SJCRH30 (cell line): ENCODE measurements around the gene TMEM174. TPM values are rescaled to one million over a fixed set of nuclear protein-coding genes. Genes with fewer than 3 reads are reported as not detected.
"Not testable (repeated sequence)": the region's sequence is repeated elsewhere in the genome, so short reads cannot be mapped to it uniquely, and the experiment has no call there.

Experiments used
- DNase-seq, 2 experiments: peaks; one replicate each; pipeline ENCODE4 v3.0.0-alpha.2; 2015 to 2020
- H3K27ac ChIP-seq: fragments of 250-450 bp; sonication (Bioruptor Pico); 2 replicates; pipeline ENCODE4 v1.5.1; 2020; ENCODE audit warnings: mild to moderate bottlenecking, moderate library complexity
- H3K27me3 ChIP-seq: fragments of 250-450 bp; sonication (Bioruptor Pico); 2 replicates; pipeline ENCODE4 v1.5.1; 2020; ENCODE audit warnings: mild to moderate bottlenecking, moderate library complexity
- H3K36me3 ChIP-seq: fragments of 250-450 bp; sonication (Bioruptor Pico); 2 replicates; pipeline ENCODE4 v1.5.1; 2020; ENCODE audit warnings: mild to moderate bottlenecking, moderate library complexity
- H3K4me1 ChIP-seq: fragments of 250-450 bp; sonication (Bioruptor Pico); 2 replicates; pipeline ENCODE4 v1.5.1; 2020; ENCODE audit warnings: mild to moderate bottlenecking, moderate library complexity
- H3K4me3 ChIP-seq: fragments of 250-450 bp; sonication (Bioruptor Pico); 2 replicates; pipeline ENCODE4 v1.5.1; 2020; ENCODE audit warnings: mild to moderate bottlenecking, moderate library complexity
- H3K9me3 ChIP-seq: fragments of 250-450 bp; sonication (Bioruptor Pico); replicated peaks from 2 replicates; pipeline ENCODE4 v1.5.1; 2020; ENCODE audit warnings: mild to moderate bottlenecking, moderate library complexity
- total RNA-seq: library from RNA; depleted of rRNA; stranded (reverse); fragments of >200 nt; shearing (Covaris generic); gene quantifications from 2 replicates; pipeline ENCODE4 v1.2.3, GENCODE V29; 2014; rRNA removed

TMEM174 gene
- total RNA-seq, 1 experiment from 2014 or later = not detected

- DNase-seq = peak; percentile 78 to 87
- Histone ChIP-seq H3K4me1 (peaks cover 8% of the 10 kb centered on the region; the same call in 1 of the 2 replicates), H3K9me3 (peaks cover 3% of the 10 kb centered on the region; the same call in 1 of the 2 replicates), H3K27me3 (peaks cover 5% of the 10 kb centered on the region; the same call in 1 of the 2 replicates), H3K27ac (peak overlapping the region; percentile 22; the same call in 1 of the 2 replicates), H3K4me3 (peak overlapping the region; percentile 59), H3K36me3 (no peaks in the 10 kb centered on the region)
Measured at GRCh38 chr5:73215891-73216610, 43.1 kb downstream of the TMEM174 start.

DNA sequence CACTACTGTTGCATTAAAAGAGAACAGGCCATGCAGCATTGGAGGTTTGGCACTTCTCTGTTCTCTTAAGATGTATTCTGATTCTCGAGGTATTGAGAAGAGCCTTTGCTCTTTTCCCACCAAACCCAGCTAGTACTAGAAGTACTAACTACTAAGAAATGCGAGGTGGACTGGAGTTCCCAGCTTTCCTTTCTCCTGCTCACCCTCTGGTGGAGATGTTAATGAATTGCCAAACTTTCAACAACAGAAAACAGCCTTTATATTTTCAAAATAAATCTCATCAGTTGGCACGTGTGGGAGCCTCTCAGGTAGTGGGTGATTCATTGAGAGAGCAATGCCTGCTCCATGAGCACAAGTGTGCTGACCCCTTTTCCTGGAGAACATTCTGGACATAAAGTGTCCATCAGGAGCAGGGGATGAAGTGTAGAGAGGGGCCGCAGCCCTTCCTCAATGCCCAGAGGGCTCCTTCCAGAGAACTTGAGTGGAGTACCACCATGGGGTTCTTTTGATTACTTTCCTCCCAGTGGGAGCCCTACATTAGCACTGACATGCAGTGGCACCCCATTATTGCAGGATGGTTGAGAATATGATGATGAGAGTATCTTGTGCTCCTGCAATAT, 45.7 kb downstream of the TMEM174 start:
- DNase-seq = peak in 1 of 2 experiments; percentile 24
- Histone ChIP-seq H3K36me3 (no peaks in the 10 kb centered on the region), H3K9me3 (no peaks in the 10 kb centered on the region), H3K27me3 (peaks cover 8% of the 10 kb centered on the region; the same call in 1 of the 2 replicates), H3K4me1 (peaks cover 6% of the 10 kb centered on the region; the same call in 1 of the 2 replicates), H3K4me3 (no peak overlapping the region), H3K27ac (no peak overlapping the region)

- not testable (repeated sequence) for H3K36me3 ChIP-seq, H3K4me3 ChIP-seq, H3K9me3 ChIP-seq, H3K27ac ChIP-seq, H3K27me3 ChIP-seq, H3K4me1 ChIP-seq, DNase-seq
Measured at GRCh38 chr5:73219336-73219735, 46.3 kb downstream of the TMEM174 start.

- Histone ChIP-seq H3K4me3 (no peak overlapping the region), H3K27ac (no peak overlapping the region), H3K9me3 (no peaks in the 10 kb centered on the region), H3K36me3 (no peaks in the 10 kb centered on the region), H3K27me3 (0 out of 2 replicates have a peak, but pooled peaks cover 3% of the 10 kb centered on the region), H3K4me1 (no peaks in the 10 kb centered on the region)
- no peak for DNase-seq
Measured at GRCh38 chr5:73221161-73221560, 48.2 kb downstream of the TMEM174 start.

DNA sequence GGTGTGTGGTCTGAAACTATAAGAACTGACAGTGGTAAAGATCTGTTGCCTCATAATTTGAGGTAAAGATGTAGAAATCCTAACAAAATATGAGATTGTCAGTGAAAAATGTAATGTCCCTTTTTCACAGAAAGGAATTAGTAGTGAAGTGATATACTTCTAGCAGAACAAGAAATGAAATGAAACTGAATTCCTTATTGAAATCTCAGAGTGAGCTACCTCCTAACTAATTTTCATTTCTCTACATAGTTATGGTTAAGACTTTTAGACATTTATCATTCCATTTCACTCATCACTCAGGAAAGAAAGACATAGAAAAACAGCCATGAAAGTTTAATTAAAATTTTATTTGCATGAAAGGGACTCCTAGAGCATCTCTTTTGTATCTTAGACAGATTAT, 48.7 kb downstream of the TMEM174 start:
- H3K9me3 ChIP-seq = no peaks in the 10 kb centered on the region
- H3K27me3 ChIP-seq = 0 out of 2 replicates have a peak, but pooled peaks cover 3% of the 10 kb centered on the region
- no peaks in the 10 kb centered on the region for H3K4me1 ChIP-seq
- DNase-seq = no peak
- no peaks in the 10 kb centered on the region for H3K36me3 ChIP-seq
- H3K4me3 ChIP-seq = no peak overlapping the region
- no peak overlapping the region for H3K27ac ChIP-seq

GRCh38 chr5:73222173-73222572, 49.2 kb downstream of the TMEM174 start:
- H3K36me3 ChIP-seq = no peaks in the 10 kb centered on the region
- DNase-seq = no peak
- no peak overlapping the region for H3K27ac ChIP-seq
- no peaks in the 10 kb centered on the region for H3K4me1 ChIP-seq
- 0 out of 2 replicates have a peak, but pooled peaks cover 3% of the 10 kb centered on the region for H3K27me3 ChIP-seq
- H3K4me3 ChIP-seq = no peak overlapping the region
- no peaks in the 10 kb centered on the region for H3K9me3 ChIP-seq

Other genes with a start within 250 kb of the TMEM174 start
- 11.1 and 15.4 TPM in 2 replicates for gene FCHO2, start 217.2 kb upstream of the TMEM174 start, total RNA-seq
- not detected in 2 replicates for gene TMEM171, start 52.6 kb upstream of the TMEM174 start, total RNA-seq